GM19372 (cell line): ENCODE data around the gene CDH23.

Experiments used
- ATAC-seq: cut with Tn5 transposase; IDR thresholded peaks from one replicate; pipeline ENCODE4 v1.9.1; 2021; ENCODE audit warnings: mild to moderate bottlenecking, low read depth, moderate library complexity; ENCODE audit not compliant: unreplicated experiment

CDH23 gene

DNA sequence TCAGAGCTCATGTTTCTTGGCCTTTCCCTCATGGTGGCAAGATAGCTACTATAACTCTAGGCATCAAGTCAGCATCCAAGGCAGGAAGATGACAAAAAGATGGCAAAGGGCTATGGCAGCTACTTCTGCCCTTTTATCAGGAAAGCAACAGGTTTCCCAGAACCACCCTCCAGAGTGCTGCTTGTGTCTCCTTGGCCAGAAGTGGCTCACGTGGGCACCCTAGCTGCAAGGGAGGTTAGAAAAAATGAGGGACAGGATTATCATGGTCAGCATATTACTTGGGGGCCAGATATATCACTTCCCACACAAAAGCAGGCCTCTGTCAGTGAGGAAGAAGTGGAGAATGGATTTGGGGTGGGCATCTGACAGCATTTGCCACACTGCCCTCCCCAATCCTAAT is 347.1 kb downstream of the CDH23 start:
- no peak for ATAC-seq

DNA sequence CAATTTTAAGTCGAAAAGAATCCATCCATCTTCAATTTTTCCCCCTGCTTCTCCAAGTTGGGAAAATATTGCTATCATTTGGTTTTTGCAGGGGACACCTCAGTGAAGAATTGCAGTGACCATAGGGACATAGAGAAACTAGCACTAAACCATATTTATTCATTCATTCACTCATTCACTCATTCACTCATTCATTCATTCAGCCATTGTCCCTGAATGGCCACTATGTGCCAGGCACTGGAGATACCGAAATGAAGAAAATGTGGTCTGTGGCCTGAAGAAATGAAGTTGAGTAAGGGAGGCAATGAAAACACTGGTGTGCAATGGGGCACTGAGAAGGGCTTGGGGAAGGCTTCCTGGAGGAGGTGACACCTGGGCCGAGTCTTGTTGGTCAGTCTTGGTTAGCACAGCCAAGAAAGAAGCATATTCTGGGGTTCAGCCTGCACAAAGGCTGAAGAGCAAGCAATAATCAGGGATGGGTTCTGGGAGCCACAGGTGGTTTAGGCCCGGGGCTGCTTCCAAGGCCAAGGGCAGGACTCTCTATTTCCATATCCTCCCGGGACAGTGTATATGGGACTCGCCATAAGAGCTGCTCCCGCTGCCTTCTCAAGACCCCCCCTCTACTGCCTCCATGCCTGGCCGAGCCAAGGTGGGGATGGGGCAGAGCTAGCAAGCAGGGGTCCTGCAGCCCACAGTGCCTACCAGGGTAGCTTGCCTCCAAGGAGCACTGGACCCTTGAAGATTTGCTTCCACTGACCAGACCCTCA is 348.4 kb downstream of the CDH23 start:
- ATAC-seq = no peak

DNA sequence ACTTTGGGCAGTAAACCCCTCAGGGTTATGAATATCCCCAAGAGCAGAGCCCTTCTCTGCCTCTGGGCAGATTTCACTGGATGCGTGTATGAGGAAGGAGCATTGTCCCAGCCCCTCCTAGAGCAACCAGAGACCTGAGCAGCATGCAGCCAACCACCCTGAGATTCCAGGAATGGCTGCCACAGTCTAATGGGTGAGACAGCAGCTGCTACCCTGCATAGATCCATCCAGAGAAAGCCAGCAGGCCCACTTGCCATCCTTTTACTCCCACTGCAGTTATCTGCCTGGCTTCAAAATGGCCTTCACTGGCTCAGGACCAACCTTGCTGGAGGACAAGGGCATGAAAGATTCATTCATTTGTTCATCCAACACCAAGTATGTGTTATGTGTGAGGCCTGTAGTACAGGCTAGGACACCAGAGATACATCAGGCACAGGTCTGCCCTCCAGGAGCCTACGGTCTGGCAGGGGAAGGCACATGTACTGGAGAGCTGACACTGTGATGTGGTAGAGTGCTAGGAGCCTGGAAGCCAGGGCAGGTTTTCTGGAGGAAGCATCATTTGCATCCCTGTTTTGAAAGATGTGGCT is 349.0 kb downstream of the CDH23 start:
- ATAC-seq = no peak

DNA sequence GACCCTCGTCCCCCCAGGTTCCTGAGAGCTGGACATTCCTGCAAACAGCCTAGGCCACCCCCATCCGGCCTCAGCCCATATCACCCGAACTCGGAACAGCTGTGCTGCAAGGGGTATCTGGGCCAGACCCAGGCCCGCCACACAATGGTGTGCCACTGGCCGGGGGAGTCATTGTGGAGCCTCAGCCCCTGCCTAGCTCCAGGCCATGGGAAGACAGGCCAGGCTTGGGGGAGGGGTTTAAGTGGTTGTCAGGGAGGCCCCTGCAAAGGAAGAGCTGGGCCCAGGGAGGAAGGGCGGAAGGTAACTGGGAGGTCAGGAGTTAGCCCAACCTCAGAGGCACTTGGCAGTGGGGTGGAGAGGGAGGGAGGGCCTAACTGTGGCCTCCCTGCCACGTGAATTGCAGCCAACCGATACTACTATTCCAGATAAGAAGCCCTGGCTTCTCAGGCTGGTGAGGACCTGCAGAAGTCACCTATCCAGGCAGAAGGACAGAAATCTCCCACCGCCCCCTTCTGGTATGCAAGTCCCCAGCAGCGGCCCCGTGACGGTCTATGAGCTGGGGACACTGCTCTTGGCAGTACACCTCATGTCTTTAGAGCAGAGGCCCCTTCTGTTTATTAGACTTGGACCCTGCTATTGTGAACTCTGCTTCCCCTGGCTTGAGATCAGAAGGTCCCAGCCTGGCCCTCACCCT is 349.8 kb downstream of the CDH23 start:
- no peak for ATAC-seq

DNA sequence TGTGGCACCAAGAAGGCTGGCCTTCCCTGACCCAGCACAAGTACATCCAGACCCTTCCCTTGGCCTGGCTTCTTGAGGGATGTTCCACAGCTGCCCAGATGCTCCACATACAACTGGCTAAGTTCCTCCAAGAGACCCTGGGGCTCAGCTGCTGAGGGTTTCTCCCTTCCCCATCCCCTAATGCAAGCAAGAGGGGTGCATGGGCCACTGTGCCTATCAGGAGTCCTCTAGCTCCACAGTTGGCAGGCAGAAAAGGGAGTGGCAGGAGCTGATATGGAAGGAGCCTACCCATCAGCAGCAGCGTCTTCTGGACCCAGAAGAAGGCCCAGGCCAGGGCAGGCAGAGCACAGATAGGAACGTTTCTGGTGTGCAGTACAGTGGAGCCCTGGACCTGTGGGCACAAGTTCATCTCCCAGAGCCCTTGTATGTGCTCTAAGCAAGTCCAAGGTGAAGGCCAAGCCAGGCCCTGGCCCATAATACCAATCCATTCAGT is 350.4 kb downstream of the CDH23 start:
- no peak for ATAC-seq

DNA sequence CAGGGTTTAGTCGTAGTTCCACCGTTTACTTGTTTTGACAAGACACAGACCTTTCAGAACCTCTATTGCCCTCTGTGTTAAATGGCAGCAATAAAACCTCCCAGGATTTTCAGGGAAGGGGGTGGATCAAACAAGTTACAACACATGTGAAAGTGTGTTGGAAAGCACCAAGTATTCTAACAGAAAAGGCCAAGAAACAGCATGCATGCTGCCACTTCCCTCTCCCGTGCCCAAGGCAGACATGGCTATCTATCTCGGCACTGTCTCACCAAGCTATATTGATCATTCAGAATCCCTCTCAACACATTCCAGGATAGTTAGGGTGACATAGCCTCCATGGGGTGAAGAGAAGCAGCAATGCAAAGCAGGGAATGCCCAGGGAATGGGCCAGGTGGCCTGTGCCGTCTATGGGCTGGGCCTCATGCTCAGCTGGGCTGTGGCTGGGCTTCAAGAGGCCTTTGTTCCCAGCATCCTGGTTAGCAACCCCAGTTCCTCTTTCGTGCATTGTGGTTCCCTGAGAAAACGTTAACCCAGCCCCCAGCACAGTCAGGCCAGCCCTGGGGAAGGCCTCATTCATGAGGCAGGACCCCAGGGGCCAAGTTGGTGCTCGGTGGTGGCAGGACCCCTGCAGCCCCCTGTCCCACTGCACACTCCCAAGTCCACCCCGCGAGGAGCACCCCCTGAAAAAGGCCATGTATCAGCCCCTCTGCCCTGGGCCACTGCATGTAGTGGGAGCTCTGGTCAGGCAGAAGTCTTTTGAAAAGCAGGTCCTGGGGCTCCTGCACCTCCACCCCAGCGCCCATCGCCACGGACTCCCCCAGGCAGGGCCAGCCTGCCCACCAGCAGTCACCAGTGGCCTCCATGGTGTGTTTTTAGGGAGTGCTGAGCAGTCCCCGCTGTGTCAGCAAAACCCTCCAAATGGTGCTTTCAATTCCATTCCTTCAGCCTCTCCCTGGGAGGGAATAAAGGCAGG is 351.1 kb downstream of the CDH23 start:
- ATAC-seq = no peak

DNA sequence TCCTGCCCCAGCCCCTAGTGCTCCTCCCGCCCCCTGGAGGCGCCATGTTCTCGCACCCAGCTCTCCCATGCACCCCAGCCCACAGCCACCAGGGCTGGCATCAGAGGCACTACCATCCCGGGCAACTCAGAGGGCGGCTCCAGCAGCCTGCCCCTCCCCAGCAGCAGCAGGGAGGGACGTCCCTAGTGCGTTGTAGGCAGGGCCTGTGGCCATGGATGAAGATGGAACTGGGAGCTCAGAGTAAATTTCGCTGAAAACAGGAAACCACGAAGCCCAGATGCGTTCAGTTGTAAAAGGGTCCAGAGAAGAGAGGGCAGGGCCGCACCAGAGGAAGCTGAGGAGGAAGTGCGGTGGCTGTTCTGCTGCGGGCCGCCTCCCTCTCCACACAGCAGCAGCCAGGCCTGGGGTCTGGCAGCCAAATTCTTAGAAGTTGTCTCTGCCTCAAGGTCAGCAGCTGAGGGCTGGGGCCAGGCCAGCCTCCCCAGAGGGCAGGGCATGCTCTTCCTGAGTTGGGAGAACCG is 352.0 kb downstream of the CDH23 start:
- ATAC-seq = peak; percentile 72

DNA sequence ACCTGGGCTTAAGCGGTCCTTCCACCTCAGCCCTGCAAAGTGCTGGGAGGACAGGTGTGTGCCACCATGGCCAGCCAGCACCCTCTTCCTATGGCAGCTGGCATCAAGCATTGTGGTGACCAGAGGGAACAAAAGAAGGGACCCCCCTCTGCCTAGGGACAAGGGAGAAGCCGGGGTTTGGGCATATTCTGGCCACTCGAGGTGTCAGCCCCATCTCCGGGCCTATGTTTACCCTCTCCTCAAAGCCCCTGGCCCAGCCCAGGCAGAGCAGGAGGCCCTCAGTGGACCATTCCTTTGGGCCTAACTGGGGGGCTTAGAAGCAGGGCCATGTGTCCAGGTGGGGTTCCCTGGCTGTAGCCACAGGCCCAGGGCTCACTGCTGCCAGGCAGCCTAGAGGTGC is 352.7 kb downstream of the CDH23 start:
- no peak for ATAC-seq

DNA sequence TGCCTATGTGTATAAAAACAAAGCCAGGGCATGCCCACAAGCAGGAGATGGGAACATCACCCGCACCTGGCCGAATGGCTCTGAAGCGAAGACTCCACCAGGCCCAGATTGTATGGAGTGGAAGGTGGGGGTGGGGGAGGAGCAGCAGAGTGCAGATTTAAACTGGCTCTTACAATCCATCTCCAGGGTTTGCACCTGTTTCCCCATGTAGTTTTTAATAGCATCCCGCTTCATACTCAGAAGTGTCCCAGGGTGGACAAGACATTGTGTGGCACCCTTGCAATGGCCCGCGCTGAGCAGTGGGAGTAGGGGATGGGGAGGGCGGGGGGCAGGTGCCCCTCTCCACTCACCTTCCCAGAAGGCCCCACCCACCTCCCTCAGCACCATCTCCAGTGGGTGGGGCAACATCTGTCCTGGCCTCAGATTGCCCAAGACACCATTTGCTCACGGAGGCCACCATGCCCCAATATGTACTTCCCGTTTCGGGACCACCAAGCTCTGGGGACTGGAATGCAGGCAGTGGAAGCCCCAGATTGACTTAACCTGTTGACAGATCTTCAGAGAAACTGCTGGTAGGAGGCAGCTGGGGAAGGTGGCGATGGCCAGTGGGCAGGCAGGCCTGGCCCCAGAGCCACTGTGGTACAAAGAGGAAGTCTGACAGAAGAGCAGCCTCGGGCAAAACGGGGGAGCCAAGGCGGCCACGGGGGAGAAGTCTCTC is 353.6 kb downstream of the CDH23 start:
- no peak for ATAC-seq

DNA sequence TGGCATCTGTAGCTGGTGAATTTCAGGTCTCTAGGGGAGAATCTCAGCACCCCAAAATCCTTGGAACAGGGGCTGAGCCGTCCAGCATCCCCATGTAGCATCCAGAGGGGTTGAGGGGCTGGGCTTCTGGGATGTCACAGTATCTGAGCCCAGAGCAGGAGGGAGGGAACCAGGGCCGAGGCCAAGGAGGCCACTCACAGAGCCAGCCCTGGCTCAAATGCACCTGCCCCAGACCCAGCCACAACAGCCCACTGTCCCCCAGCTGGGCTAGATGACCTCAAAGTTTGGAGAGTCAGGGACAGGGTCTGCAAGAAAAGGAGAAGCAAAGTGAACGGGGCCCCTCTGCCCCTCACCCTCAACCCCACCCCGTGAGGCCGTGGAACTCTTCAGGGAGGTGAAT is 354.3 kb downstream of the CDH23 start:
- no peak for ATAC-seq

DNA sequence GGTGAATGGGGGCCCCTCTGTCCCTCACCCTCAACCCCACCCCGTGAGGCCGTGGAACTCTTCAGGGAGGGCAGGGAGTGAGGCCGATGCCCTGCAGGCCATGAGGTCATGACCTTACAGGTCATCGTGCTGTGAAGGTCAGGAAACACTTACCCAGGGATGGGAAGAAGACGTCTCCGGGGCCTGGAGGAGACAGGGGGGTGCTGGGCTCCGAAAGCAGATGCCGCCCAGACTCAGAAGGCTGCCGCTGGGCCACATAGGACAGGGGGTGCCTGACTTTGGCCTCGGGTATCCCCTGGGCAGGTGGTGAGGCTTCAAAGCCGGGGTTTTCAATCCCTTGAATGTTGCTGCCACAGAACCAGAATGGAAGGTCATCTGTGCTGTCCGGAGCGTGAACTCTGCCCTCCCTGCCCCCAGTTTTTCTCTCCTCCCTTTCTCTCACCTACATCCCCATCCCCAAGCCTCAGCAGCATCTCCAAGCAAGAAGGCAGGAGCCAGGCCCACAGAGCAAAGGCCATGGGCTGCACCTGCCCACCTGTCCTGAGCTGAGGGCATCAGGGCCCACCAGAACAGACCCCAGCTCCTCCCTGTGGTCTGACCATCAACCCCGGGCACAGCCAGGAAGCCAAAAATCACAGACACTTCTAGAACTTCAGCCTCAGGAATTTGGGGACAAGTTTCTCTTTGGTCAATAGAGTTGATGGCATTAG is 354.9 kb downstream of the CDH23 start:
- no peak for ATAC-seq

DNA sequence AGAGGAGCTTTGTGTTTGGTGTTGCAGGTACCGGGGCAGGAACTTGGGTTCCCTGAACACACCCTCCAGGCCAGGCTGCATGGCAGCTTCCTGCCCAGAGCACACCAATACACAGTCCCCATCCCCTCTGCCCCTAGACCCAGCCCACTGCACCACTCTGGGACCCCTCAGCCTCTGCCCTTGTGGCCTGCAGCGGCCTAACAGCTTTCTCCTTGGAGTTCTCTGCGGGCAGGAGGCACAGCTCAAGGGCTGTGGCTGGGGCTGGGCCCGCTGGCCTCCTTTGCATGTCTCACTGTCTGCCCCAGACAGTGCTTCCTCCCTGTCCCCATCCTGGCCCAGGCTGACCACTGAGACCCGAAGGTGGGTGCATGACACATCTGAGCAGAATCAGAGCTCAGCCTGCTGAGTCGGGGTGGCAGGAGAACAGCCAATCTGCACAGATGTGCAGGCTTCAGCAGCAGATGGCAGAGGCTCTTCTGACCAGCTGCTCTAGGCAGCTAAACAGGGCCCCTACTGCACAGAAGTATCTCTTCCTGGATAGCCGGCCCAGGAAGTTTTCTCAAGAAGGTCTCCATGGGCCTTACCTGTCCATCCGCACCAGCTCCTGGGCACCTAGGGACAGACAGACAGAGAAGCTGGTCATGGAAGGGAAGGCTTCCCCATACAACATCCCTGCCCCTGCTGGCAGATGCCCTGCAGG is 355.8 kb downstream of the CDH23 start:
- ATAC-seq = no peak

DNA sequence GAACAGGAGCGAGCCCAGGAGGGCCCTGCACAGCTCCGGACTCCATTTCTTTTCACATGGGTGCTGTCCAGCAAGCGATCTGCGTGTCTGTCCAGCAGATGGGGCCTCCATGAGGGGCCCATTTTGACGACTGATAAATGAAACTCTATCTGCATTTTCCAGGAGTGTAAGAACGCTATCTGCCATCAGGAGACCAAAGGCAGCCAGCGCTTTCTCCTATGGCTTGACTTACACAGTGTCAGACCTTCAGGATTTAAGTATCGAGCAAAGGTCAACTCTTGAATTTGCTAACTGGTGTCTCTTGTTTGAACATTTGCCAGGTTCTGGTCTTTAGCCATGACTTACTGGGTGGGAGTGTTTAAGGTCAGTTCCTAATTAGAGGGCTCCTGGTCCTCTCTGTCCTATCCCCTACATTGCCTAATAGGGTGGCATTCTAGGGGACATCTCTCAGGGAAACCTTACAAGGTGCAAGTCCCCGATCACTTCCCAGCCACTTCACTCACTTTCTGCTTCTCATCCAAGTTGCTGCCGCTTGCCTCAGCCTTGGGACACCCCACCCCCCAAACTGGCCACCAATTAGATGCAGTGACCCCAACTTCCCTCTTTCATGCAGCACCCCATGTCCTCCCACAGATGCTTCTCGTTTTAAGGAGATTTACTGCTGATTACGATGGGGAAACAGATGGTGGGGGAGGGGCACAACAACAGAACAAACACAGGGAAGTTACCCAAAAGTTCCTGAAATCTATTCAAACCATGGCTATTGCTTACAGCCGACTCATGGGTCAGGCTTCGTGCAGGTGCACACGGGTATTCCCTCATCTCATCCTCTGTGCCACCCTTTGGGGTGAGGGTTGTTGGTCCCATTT is 356.6 kb downstream of the CDH23 start:
- no peak for ATAC-seq

DNA sequence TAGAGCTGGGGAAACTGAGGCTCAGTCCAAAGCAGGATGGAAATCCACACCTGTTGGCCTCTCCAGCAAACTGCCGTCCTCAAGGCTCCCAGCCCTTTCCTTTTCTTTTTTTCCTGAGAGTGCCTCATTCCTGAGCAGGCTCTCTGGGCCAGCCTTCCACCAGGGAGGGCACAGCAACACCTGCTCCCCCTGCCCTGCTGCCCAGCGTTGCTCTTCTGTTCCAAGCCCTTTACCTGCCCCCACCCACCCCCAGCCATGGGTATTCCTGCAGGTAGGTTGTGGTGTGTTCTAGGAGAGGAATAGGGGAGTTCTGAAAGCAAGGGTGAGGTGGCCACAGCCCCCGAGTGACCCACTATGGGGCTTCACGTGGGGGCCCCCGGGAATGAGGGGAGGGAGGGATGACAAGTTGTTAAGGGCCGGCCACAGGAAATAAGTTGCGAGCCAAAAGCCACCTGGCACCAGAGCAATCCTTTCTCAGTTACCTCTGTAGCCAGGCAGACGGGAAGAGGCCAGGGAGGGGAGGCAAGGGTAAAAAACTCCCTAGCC is 357.3 kb downstream of the CDH23 start:
- no peak for ATAC-seq

DNA sequence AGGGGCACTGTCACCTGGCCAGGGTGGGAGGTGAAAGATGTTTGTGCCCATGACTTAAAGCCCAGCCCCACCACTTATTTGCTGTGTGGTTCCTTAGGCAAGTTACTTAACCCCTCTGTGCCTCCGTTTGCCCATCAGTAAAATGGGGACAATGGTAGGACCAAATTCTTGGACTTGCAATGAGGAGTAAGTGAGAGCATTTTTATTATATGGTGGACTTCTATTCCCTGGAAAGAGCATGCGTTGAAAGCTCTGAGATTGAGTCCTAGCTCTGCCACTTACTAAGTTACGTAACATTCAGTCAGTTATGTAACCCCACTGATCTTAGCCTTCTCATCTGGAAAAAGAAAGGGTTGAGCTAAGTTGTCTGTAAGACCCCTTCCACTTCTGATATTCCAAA is 357.8 kb downstream of the CDH23 start:
- no peak for ATAC-seq

DNA sequence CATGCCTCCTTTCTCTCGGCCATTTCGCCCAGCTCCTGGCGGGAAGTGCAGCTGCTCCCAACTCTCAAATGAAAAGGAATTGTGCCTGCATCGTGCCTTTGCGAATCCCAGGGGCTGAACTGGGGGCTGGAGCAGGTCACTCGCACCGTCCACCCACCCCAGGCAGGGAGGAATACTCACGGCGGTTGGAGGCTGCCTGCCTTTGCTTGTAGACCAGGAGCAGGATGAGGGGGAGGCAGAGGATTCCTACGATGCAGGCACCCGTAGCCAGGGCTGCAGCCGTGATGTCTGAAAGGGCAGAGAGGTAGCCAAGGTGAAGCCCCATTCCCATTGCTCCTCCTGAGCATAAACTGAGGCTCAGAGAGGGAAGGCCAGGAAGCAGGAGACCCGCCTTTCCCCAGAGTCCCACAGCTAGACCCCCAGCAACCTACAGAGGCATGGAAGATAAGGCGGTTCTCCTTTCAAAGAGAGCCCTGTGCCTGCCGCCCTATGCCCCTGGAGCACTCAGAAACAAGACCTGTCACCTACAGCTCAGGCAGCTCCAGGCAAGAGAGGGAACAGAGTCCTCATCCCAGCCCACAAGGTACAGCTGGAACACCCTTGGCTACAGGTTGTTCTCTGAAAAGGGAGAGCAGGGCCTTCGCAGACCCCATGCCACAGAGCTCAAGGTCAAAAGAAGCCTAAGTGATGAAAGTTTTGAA is 358.6 kb downstream of the CDH23 start:
- ATAC-seq = no peak
